Karpas-422 (cell line): Measurements from ENCODE around the gene NDUFA5. TPM values are rescaled to one million over a fixed set of nuclear protein-coding genes. Genes with fewer than 3 reads are reported as not detected.
A peak's percentile ranks its signal among the peaks of the same experiment; 100 is the strongest.
"Not testable (repeated sequence)": the region's sequence is repeated elsewhere in the genome, so short reads cannot be mapped to it uniquely, and the experiment has no call there.

Experiments
- DNase-seq: peaks from one replicate; pipeline ENCODE4 v3.0.0-alpha.2; 2015
- H2AFZ ChIP-seq: fragments of 200-600 bp; sonication (generic); 2 replicates; pipeline ENCODE4 v1.6.1; 2014; ENCODE audit warnings: antibody characterized with exemption, low read length, mixed read lengths
- H3K27ac ChIP-seq: fragments of 200-600 bp; sonication (generic); 2 replicates; pipeline ENCODE4 v1.5.1; 2014; ENCODE audit warnings: mild to moderate bottlenecking, low read length, moderate library complexity
- H3K27me3 ChIP-seq: fragments of 200-600 bp; sonication (generic); 2 replicates; pipeline ENCODE4 v1.6.1; 2014; ENCODE audit warnings: low read length, mixed read lengths
- H3K36me3 ChIP-seq: fragments of 200-600 bp; sonication (generic); 2 replicates; pipeline ENCODE4 v1.6.1; 2014; ENCODE audit warnings: low read length, mixed read lengths; ENCODE audit not compliant: insufficient read depth
- H3K4me1 ChIP-seq: fragments of 200-600 bp; sonication (generic); 2 replicates; pipeline ENCODE4 v1.6.1; 2014; ENCODE audit warnings: mild to moderate bottlenecking, low read length, mixed read lengths
- H3K4me2 ChIP-seq: fragments of 200-600 bp; sonication (generic); 2 replicates; pipeline ENCODE4 v1.6.1; 2014; ENCODE audit warnings: low read length, low read depth, mild to moderate bottlenecking; ENCODE audit not compliant: poor library complexity, severe bottlenecking
- H3K4me3 ChIP-seq: fragments of 200-600 bp; sonication (generic); 2 replicates; pipeline ENCODE4 v1.5.1; 2014; ENCODE audit warnings: mild to moderate bottlenecking, antibody characterized with exemption, low read length, mixed read lengths
- H3K79me2 ChIP-seq: fragments of 200-600 bp; sonication (generic); 2 replicates; pipeline ENCODE4 v1.6.1; 2014; ENCODE audit warnings: mild to moderate bottlenecking, low read length, mixed read lengths
- H3K9ac ChIP-seq: fragments of 200-600 bp; sonication (generic); 2 replicates; pipeline ENCODE4 v1.6.0; 2014; ENCODE audit warnings: low read length
- H3K9me2 ChIP-seq: fragments of 200-600 bp; sonication (generic), shearing (Covaris generic); replicated peaks from 2 replicates; pipeline ENCODE4 v1.6.0; 2014; ENCODE audit warnings: mild to moderate bottlenecking, low read length, moderate library complexity; ENCODE audit not compliant: insufficient read depth
- H3K9me3 ChIP-seq: fragments of 300-700, 200-600 bp; sonication (generic); 2 replicates; pipeline ENCODE4 v1.6.1; 2014; ENCODE audit warnings: low read length, mixed read lengths
- H4K20me1 ChIP-seq: fragments of 200-600 bp; sonication (generic); 2 replicates; pipeline ENCODE4 v1.6.1; 2014; ENCODE audit warnings: mild to moderate bottlenecking, antibody characterized with exemption, low read length, low read depth; ENCODE audit not compliant: insufficient read depth
- total RNA-seq: library from RNA; depleted of rRNA; stranded (reverse); fragments of >200 nt; shearing (Covaris generic); gene quantifications from 2 replicates; pipeline ENCODE4 v1.2.3, GENCODE V29; 2014; ENCODE audit warnings: low replicate concordance

Gene NDUFA5
- total RNA-seq, 1 experiment from 2014 or later = 59.0 TPM

DNA sequence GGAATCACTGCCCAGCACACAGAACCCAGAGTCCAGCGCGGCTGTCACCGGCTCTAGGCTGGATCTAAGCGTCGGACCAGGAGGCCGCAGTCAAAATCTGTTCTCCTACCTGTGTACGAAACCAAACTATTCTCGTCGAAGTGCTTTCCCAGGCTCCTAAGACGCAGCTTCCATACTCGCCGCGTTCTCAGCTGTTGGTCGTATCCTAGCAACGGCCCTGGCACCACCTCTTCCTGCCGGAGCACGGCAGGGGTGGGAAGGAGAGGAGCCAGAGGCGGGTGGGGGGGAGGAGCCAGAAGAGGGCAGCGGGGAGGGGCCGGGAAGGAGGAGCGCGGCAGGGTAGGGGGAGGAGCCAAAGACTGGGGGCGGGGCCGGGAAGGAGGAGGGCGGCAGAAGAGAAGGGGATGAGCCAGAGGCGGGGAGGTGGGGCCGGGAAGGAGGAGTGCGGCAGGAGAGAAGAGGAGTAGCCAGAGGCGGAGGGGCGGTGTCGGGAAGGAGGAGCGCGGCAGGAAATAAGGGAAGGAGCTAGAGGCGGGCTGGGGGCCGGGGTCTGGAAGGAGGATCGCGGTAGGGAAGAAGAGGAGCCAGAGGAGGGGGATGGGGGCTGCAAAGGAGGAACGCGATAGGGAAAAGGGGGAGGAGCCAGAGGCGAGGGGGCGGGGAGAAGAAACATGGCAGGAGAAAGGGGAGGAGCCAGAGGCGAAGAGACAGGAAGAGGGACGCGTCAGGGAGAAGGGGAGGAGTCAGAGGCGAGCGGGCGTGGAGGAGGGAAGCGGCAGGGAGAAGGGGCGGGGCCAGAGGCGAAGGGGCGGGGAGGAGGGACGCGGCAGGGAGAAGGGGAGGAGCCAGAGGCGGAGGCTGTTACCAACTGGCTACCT is 23.0 kb downstream of the NDUFA5 start, which contains the start of gene IQUB:
Gene IQUB (minus strand): TSS at position 213 of the 878 bp plus-strand sequence. CDS start 22,255 bp downstream, outside the sequence.
- Histone ChIP-seq H2AFZ (peak within 1 kb of the TSS; percentile 84; the same call in 1 of the 2 replicates), H3K27me3 (no peaks in the 10 kb centered on the region), H3K4me1 (peaks cover 11% of the 10 kb centered on the region; the same call in 1 of the 2 replicates), H3K4me3 (peak within 1 kb of the TSS; percentile 63), H3K9me3 (no peaks in the 10 kb centered on the region), H3K27ac (no peak within 1 kb of the TSS), H3K4me2 (peak within 1 kb of the TSS; percentile 65), H3K36me3 (0 out of 2 replicates have a peak, but pooled peaks cover 2% of the 10 kb centered on the region), H4K20me1 (no peaks in the 10 kb centered on the region), H3K79me2 (no peaks in the 10 kb centered on the region), H3K9me2 (no peaks in the 10 kb centered on the region), H3K9ac (peak within 1 kb of the TSS; percentile 61)
- DNase-seq = peak; percentile 95

GRCh38 chr7:123533929-123534382 is 23.7 kb downstream of the NDUFA5 start:
- peak overlapping the region; percentile 18; the same call in 1 of the 2 replicates for H3K4me3 ChIP-seq
- no peak overlapping the region for H3K9ac ChIP-seq

DNA sequence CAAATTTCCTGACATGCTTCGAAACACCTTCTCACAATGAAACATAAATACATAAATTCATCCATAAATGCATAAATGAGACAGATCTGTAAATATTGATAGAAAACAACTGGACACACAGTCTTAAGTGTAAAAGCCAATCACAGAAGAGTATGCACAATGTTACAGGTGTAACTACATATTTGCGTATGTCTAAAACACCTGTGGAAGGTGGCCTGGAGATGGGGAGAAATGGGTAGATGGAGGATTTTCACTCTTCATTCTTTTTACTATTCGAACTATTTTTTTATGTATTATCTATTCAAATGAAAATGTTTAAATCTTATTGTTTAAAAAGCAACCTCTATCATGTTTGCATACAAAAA is 24.1 kb downstream of the NDUFA5 start:
- no peak overlapping the region for H2AFZ ChIP-seq
- H3K4me3 ChIP-seq = no peak overlapping the region
- no peak overlapping the region for H3K9ac ChIP-seq
- no peak overlapping the region for H3K4me2 ChIP-seq
- H3K27ac ChIP-seq = no peak overlapping the region
- no peaks in the 10 kb centered on the region for H3K79me2 ChIP-seq
- no peaks in the 10 kb centered on the region for H3K9me3 ChIP-seq
- no peaks in the 10 kb centered on the region for H3K36me3 ChIP-seq
- peaks cover 11% of the 10 kb centered on the region; the same call in 1 of the 2 replicates for H3K4me1 ChIP-seq
- no peak for DNase-seq
- H3K9me2 ChIP-seq = no peaks in the 10 kb centered on the region
- H3K27me3 ChIP-seq = no peaks in the 10 kb centered on the region
- no peaks in the 10 kb centered on the region for H4K20me1 ChIP-seq

More at GRCh38 chr7:123533929-123534382, 23.7 kb downstream of the NDUFA5 start:
- Histone ChIP-seq H3K36me3 (no peaks in the 10 kb centered on the region), H4K20me1 (no peaks in the 10 kb centered on the region), H2AFZ (no peak overlapping the region), H3K27ac (no peak overlapping the region), H3K79me2 (no peaks in the 10 kb centered on the region), H3K4me1 (peaks cover 11% of the 10 kb centered on the region; the same call in 1 of the 2 replicates), H3K27me3 (no peaks in the 10 kb centered on the region), H3K9me3 (no peaks in the 10 kb centered on the region), H3K9me2 (no peaks in the 10 kb centered on the region), H3K4me2 (peak overlapping the region; percentile 53)
- peak; percentile 43 for DNase-seq

DNA sequence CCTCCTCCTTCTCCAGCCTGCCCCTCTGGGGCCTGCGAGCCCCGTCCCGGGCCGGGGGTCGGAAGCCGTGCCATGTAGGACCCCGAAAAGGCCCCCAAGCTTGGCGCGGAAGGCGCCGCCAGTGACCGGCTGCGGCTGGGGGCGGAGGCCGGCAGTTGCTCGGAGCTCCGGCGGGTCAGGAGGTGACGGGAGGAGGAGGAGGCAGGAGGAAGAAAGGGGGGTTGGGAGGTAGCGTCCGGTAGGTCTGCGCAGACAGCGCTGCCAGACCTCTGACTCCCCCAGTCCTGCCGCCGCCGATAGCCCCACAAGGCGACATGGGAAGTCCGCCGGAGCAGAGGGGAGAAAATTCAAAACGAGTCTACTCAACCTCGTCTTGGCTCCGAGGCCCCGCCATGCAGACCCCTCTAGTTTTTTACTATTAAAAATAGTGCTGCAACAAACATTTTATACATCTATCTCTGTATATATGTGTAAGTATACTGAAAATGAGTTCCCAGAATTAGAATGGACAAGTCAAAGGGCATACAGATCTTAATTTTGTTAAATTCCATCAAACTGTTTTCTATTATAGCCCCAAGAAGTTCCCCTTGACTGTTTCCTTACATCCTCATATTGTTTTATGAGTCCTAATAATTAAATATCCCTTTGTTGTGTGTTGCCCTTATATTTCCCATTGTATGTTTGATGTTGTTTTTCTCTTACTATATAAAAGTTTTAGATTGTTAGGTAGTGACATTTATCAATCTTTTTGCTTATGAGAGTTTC is 24.6 kb downstream of the NDUFA5 start:
- H3K4me3 ChIP-seq, H3K4me2 ChIP-seq, H3K27me3 ChIP-seq, H3K36me3 ChIP-seq, H4K20me1 ChIP-seq, H3K9me2 ChIP-seq, H3K79me2 ChIP-seq, H3K9me3 ChIP-seq, H3K27ac ChIP-seq, H2AFZ ChIP-seq, H3K9ac ChIP-seq: not testable (repeated sequence)
- peaks cover 11% of the 10 kb centered on the region; the same call in 1 of the 2 replicates for H3K4me1 ChIP-seq
- peak; percentile 62 for DNase-seq

- not testable (repeated sequence) for H3K36me3 ChIP-seq, DNase-seq, H3K9me2 ChIP-seq, H3K9ac ChIP-seq, H3K4me3 ChIP-seq, H3K27me3 ChIP-seq, H3K27ac ChIP-seq, H4K20me1 ChIP-seq, H3K79me2 ChIP-seq, H3K4me2 ChIP-seq, H3K9me3 ChIP-seq, H2AFZ ChIP-seq
- H3K4me1 ChIP-seq = peaks cover 11% of the 10 kb centered on the region; the same call in 1 of the 2 replicates
Observed at GRCh38 chr7:123532343-123532742, 25.3 kb downstream of the NDUFA5 start.

DNA sequence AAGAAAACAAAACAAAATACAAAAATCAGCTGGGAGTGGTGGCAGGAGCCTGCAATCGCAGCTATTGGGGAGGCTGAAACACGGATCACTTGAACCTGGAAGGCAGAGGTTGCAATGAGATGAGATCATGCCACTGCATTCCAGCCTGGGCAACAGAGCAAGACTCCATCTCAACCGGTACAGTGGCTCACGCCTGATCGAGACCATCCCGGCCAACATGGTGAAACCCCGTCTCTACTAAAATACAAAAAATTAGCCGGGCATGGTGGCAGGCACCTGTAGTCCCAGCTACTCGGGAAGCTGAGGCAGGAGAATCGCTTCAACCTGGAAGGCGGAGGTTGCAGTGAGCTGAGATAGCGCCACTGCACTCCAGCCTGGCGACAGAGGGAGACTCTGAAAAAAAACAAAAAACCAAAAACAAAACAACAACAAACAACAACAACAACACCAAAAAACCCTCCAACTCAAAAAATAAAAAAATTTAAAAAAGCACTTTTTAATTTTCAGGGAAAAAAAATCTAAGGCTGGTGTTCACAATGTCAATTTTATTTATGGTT is 27.5 kb downstream of the NDUFA5 start:
- H3K27me3 ChIP-seq, H3K27ac ChIP-seq, H4K20me1 ChIP-seq, DNase-seq, H3K36me3 ChIP-seq, H3K4me1 ChIP-seq, H3K9ac ChIP-seq, H3K9me2 ChIP-seq, H3K9me3 ChIP-seq, H3K79me2 ChIP-seq, H3K4me3 ChIP-seq, H3K4me2 ChIP-seq, H2AFZ ChIP-seq: not testable (repeated sequence)

- Histone ChIP-seq H3K4me2 (no peak overlapping the region), H3K9me3 (no peaks in the 10 kb centered on the region), H3K27ac (no peak overlapping the region), H3K9me2 (no peaks in the 10 kb centered on the region), H3K9ac (no peak overlapping the region), H3K27me3 (no peaks in the 10 kb centered on the region), H3K4me1 (no peaks in the 10 kb centered on the region), H4K20me1 (no peaks in the 10 kb centered on the region), H3K79me2 (no peaks in the 10 kb centered on the region), H3K36me3 (no peaks in the 10 kb centered on the region), H2AFZ (no peak overlapping the region), H3K4me3 (no peak overlapping the region)
- DNase-seq = no peak
Observed at GRCh38 chr7:123528265-123528664, 29.4 kb downstream of the NDUFA5 start.
